SK-N-SH treated with all-trans-retinoic acid at 6 μM for 48 hours (cell line): ENCODE data around the gene VCX3B.

ENCODE experiments used
- ATAC-seq: fragments of 200-7000 bp; cut with Tn5 transposase; 3 replicates; pipeline ENCODE4 v1.9.1; 2020; ENCODE audit warnings: mild to moderate bottlenecking, moderate library complexity
- ARNTL ChIP-seq: fragments of 450-650 bp; formaldehyde crosslinking; IDR thresholded peaks from 2 replicates; pipeline ENCODE4 v1.5.0; 2020; ENCODE audit warnings: low read depth, mild to moderate bottlenecking, moderate library complexity, borderline replicate concordance
- BACH2 ChIP-seq: fragments of 250-450 bp; sonication (Bioruptor Pico); IDR thresholded peaks from 2 replicates; pipeline ENCODE4 v1.9.0; 2021; ENCODE audit warnings: mild to moderate bottlenecking, borderline replicate concordance
- CSDC2 ChIP-seq: fragments of 250-450 bp; sonication (Bioruptor Pico); IDR thresholded peaks from 2 replicates; pipeline ENCODE4 v1.5.0; 2020; ENCODE audit warnings: mild to moderate bottlenecking, moderate library complexity
- ESRRG ChIP-seq: fragments of 250-450 bp; sonication (Bioruptor Pico); IDR thresholded peaks from 2 replicates; pipeline ENCODE4 v1.6.1; 2021; ENCODE audit warnings: mild to moderate bottlenecking
- GLIS3 ChIP-seq: fragments of 250-450 bp; sonication (Bioruptor Pico); IDR thresholded peaks from 2 replicates; pipeline ENCODE4 v1.5.0; 2020; ENCODE audit warnings: mild to moderate bottlenecking, moderate library complexity
- ISL1 ChIP-seq: fragments of 250-450 bp; sonication (Bioruptor Pico); IDR thresholded peaks from 2 replicates; pipeline ENCODE4 v2.1.2; 2022; ENCODE audit warnings: mild to moderate bottlenecking, moderate library complexity
- OSR1 ChIP-seq: fragments of 250-450 bp; sonication (Bioruptor Pico); IDR thresholded peaks from 2 replicates; pipeline ENCODE4 v1.8.0; 2022; ENCODE audit warnings: moderate library complexity, mild to moderate bottlenecking, inconsistent platforms
- PPARA ChIP-seq: fragments of 250-450 bp; sonication (Bioruptor Pico); IDR thresholded peaks from 2 replicates; pipeline ENCODE4 v1.5.0; 2020; ENCODE audit warnings: mild to moderate bottlenecking, borderline replicate concordance
- RARB ChIP-seq: fragments of 250-450 bp; sonication (Bioruptor Pico); IDR thresholded peaks from 2 replicates; pipeline ENCODE4 v1.8.0; 2021; ENCODE audit warnings: mild to moderate bottlenecking, moderate library complexity
- SNAI2 ChIP-seq: fragments of 250-450 bp; sonication (Bioruptor Pico); IDR thresholded peaks from 2 replicates; pipeline ENCODE4 v1.5.0; 2020; ENCODE audit warnings: mild to moderate bottlenecking, moderate library complexity
- TCF4 ChIP-seq: fragments of 250-450 bp; sonication (Bioruptor Pico); IDR thresholded peaks from 2 replicates; pipeline ENCODE4 v1.8.0; 2021; ENCODE audit warnings: mild to moderate bottlenecking, moderate library complexity, borderline replicate concordance
- TOX ChIP-seq: fragments of 250-450 bp; sonication (Bioruptor Pico); IDR thresholded peaks from 2 replicates; pipeline ENCODE4 v1.8.0; 2021; ENCODE audit warnings: mild to moderate bottlenecking, moderate library complexity, borderline replicate concordance
- ZC3H10 ChIP-seq: fragments of 250-450 bp; sonication (Bioruptor Pico); IDR thresholded peaks from 2 replicates; pipeline ENCODE4 v1.5.1; 2021; ENCODE audit warnings: mild to moderate bottlenecking, moderate library complexity
- ZFP3 ChIP-seq: fragments of 250-450 bp; sonication (Bioruptor Pico); IDR thresholded peaks from 2 replicates; pipeline ENCODE4 v1.5.0; 2020; ENCODE audit warnings: mild to moderate bottlenecking, moderate library complexity
- ZFP30 ChIP-seq: fragments of 450-650 bp; formaldehyde crosslinking; IDR thresholded peaks from 2 replicates; pipeline ENCODE4 v1.5.0; 2022; ENCODE audit warnings: mild to moderate bottlenecking, moderate library complexity
- ZNF565 ChIP-seq: fragments of 450-650 bp; formaldehyde crosslinking; conservative IDR thresholded peaks from 2 replicates; pipeline ENCODE4 v1.5.0; 2020; ENCODE audit warnings: low read depth, mild to moderate bottlenecking, moderate library complexity
- ZNF70 ChIP-seq: fragments of 450-650 bp; formaldehyde crosslinking; IDR thresholded peaks from 2 replicates; pipeline ENCODE4 v1.5.0; 2020; ENCODE audit warnings: mild to moderate bottlenecking, moderate library complexity
- ZNF8 ChIP-seq: fragments of 450-650 bp; formaldehyde crosslinking; IDR thresholded peaks from 2 replicates; pipeline ENCODE4 v1.5.0; 2020; ENCODE audit warnings: mild to moderate bottlenecking, moderate library complexity
- TF ChIP-seq, protein P1 (sequence below): fragments of 250-450 bp; sonication (Bioruptor Pico); IDR thresholded peaks from 2 replicates; pipeline ENCODE4 v1.8.0; 2021; ENCODE audit warnings: low read depth, mild to moderate bottlenecking, moderate library complexity, borderline replicate concordance
- TF ChIP-seq, protein P2 (sequence below): fragments of 250-450 bp; sonication (Bioruptor Pico); IDR thresholded peaks from 2 replicates; pipeline ENCODE4 v1.5.0; 2020; ENCODE audit warnings: mild to moderate bottlenecking, moderate library complexity
- TF ChIP-seq, protein P3 (sequence below): fragments of 250-450 bp; sonication (Bioruptor Pico); IDR thresholded peaks from 2 replicates; pipeline ENCODE4 v1.5.1; 2020; ENCODE audit warnings: low read depth, mild to moderate bottlenecking, moderate library complexity
- TF ChIP-seq, protein P4 (sequence below): fragments of 250-450 bp; sonication (Bioruptor Pico); IDR thresholded peaks from 2 replicates; pipeline ENCODE4 v1.8.0; 2020; ENCODE audit warnings: mild to moderate bottlenecking, moderate library complexity, borderline replicate concordance
- TF ChIP-seq, protein P5 (sequence below): fragments of 250-450 bp; sonication (Bioruptor Pico); IDR thresholded peaks from 2 replicates; pipeline ENCODE4 v1.5.1; 2021; ENCODE audit warnings: mild to moderate bottlenecking, moderate library complexity

VCX3B gene

DNA sequence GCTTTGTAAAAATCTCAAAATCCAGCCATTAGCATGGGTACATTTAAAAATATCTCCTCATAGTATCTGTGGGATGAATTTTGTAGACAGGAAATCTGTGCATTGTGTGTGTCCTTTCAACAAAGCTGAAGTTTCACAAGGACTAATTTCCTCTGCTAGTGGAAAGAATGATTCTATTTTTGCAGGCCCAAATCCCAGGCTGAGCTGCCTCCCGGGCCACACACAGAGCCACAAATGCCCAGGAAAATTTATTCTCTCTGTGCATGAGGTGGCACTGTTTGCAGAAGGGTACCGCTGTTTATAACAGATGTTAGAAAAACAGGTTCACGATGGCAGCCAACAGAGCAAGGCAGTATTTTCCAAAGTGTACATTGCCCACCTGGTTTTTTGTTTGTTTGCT lies 11.0 kb upstream of the VCX3B start:
- no peak for ATAC-seq
- TF ChIP-seq, protein P1, sequence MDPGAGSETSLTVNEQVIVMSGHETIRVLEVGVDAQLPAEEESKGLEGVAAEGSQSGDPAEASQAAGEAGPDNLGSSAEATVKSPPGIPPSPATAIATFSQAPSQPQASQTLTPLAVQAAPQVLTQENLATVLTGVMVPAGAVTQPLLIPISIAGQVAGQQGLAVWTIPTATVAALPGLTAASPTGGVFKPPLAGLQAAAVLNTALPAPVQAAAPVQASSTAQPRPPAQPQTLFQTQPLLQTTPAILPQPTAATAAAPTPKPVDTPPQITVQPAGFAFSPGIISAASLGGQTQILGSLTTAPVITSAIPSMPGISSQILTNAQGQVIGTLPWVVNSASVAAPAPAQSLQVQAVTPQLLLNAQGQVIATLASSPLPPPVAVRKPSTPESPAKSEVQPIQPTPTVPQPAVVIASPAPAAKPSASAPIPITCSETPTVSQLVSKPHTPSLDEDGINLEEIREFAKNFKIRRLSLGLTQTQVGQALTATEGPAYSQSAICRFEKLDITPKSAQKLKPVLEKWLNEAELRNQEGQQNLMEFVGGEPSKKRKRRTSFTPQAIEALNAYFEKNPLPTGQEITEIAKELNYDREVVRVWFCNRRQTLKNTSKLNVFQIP (CRISPR knock-in tag): no peak
- no peak for TF ChIP-seq ZNF565 (CRISPR knock-in tag)
- no peak for TF ChIP-seq ZNF8 (CRISPR knock-in tag)
- no peak for TF ChIP-seq TOX (CRISPR knock-in tag)
- no peak for TF ChIP-seq ZFP30 (CRISPR knock-in tag)
- TF ChIP-seq, protein P2, sequence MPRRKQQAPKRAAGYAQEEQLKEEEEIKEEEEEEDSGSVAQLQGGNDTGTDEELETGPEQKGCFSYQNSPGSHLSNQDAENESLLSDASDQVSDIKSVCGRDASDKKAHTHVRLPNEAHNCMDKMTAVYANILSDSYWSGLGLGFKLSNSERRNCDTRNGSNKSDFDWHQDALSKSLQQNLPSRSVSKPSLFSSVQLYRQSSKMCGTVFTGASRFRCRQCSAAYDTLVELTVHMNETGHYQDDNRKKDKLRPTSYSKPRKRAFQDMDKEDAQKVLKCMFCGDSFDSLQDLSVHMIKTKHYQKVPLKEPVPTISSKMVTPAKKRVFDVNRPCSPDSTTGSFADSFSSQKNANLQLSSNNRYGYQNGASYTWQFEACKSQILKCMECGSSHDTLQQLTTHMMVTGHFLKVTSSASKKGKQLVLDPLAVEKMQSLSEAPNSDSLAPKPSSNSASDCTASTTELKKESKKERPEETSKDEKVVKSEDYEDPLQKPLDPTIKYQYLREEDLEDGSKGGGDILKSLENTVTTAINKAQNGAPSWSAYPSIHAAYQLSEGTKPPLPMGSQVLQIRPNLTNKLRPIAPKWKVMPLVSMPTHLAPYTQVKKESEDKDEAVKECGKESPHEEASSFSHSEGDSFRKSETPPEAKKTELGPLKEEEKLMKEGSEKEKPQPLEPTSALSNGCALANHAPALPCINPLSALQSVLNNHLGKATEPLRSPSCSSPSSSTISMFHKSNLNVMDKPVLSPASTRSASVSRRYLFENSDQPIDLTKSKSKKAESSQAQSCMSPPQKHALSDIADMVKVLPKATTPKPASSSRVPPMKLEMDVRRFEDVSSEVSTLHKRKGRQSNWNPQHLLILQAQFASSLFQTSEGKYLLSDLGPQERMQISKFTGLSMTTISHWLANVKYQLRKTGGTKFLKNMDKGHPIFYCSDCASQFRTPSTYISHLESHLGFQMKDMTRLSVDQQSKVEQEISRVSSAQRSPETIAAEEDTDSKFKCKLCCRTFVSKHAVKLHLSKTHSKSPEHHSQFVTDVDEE: no peak
- no peak for TF ChIP-seq ESRRG (CRISPR knock-in tag)
- no peak for TF ChIP-seq OSR1
- TF ChIP-seq SNAI2 (CRISPR knock-in tag): no peak
- TF ChIP-seq GLIS3: no peak
- TF ChIP-seq, protein P3, sequence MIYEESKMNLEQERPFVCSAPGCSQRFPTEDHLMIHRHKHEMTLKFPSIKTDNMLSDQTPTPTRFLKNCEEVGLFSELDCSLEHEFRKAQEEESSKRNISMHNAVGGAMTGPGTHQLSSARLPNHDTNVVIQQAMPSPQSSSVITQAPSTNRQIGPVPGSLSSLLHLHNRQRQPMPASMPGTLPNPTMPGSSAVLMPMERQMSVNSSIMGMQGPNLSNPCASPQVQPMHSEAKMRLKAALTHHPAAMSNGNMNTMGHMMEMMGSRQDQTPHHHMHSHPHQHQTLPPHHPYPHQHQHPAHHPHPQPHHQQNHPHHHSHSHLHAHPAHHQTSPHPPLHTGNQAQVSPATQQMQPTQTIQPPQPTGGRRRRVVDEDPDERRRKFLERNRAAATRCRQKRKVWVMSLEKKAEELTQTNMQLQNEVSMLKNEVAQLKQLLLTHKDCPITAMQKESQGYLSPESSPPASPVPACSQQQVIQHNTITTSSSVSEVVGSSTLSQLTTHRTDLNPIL (CRISPR knock-in tag): no peak
- TF ChIP-seq ARNTL: no peak
- TF ChIP-seq ZNF70: no peak
- TF ChIP-seq ZFP3: no peak
- no peak for TF ChIP-seq ISL1 (CRISPR knock-in tag)

DNA sequence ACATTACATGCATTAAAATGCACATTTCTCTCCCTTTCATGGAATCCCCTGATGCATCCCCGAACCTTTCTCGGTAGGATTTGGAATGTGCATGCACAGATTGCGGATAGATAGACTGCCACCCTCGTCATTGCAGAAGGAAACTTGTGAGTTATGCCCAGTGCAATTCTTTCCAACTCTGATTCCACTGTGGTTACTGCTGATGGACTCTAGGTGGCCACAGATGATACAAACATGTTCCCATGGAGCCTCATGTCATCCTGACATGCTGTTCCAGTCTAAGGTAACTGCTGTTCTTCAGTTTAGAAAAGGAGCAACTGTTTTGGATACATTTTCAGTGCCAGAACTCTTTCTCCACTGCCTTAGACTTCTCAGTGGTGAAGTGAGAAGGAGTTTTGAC lies 9.1 kb upstream of the VCX3B start:
- no peak for ATAC-seq
- no peak for TF ChIP-seq OSR1
- TF ChIP-seq PPARA: no peak
- TF ChIP-seq ZC3H10: no peak
- no peak for TF ChIP-seq ARNTL
- TF ChIP-seq CSDC2: no peak
- no peak for TF ChIP-seq SNAI2 (CRISPR knock-in tag)
- TF ChIP-seq RARB (CRISPR knock-in tag): no peak
- no peak for TF ChIP-seq ZNF565 (CRISPR knock-in tag)
- TF ChIP-seq TCF4: no peak
- TF ChIP-seq TOX (CRISPR knock-in tag): no peak
- no peak for TF ChIP-seq ZNF8 (CRISPR knock-in tag)
- TF ChIP-seq GLIS3: no peak
- no peak for TF ChIP-seq ZNF70
- TF ChIP-seq, protein P2: no peak

DNA sequence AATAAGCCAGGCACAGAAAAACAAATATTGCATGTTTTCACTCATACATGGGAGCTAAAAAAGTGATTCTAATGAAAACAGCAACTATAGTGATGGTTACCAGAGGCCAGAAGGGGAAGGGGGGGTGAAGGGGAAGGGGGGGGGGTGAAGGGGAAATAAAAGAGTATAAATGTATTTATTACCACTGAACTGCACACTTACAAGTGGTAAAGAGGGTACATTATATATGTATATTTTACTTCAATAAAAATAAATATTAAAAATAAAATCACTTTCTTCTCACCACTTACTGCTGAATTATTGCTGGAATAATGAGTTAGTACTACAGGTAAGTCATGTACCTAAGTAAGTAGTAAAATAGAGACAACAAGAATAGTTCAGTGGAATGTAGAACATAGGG lies 2.1 kb upstream of the VCX3B start:
- ATAC-seq: no peak
- TF ChIP-seq ZNF8 (CRISPR knock-in tag) (no peak), ZFP3 (no peak), TCF4 (no peak), OSR1 (no peak), CSDC2 (no peak), ZC3H10 (no peak), BACH2 (CRISPR knock-in tag) (no peak), ESRRG (CRISPR knock-in tag) (no peak), GLIS3 (no peak), ISL1 (CRISPR knock-in tag) (no peak)
- TF ChIP-seq, protein P1 (CRISPR knock-in tag): no peak
- TF ChIP-seq, protein P4, sequence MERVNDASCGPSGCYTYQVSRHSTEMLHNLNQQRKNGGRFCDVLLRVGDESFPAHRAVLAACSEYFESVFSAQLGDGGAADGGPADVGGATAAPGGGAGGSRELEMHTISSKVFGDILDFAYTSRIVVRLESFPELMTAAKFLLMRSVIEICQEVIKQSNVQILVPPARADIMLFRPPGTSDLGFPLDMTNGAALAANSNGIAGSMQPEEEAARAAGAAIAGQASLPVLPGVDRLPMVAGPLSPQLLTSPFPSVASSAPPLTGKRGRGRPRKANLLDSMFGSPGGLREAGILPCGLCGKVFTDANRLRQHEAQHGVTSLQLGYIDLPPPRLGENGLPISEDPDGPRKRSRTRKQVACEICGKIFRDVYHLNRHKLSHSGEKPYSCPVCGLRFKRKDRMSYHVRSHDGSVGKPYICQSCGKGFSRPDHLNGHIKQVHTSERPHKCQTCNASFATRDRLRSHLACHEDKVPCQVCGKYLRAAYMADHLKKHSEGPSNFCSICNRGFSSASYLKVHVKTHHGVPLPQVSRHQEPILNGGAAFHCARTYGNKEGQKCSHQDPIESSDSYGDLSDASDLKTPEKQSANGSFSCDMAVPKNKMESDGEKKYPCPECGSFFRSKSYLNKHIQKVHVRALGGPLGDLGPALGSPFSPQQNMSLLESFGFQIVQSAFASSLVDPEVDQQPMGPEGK: no peak
- TF ChIP-seq, protein P5, sequence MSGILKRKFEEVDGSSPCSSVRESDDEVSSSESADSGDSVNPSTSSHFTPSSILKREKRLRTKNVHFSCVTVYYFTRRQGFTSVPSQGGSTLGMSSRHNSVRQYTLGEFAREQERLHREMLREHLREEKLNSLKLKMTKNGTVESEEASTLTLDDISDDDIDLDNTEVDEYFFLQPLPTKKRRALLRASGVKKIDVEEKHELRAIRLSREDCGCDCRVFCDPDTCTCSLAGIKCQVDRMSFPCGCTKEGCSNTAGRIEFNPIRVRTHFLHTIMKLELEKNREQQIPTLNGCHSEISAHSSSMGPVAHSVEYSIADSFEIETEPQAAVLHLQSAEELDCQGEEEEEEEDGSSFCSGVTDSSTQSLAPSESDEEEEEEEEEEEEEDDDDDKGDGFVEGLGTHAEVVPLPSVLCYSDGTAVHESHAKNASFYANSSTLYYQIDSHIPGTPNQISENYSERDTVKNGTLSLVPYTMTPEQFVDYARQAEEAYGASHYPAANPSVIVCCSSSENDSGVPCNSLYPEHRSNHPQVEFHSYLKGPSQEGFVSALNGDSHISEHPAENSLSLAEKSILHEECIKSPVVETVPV (CRISPR knock-in tag): no peak
